H1 (cell line): ENCODE results near the gene SLC24A3. TPM values are rescaled to one million over a fixed set of nuclear protein-coding genes. Genes with fewer than 3 reads are reported as not detected.

ENCODE experiments used
- CTCF ChIA-PET: fragments of 300-600 bp; sonication (Branson Sonifier 250); formaldehyde crosslinking; loops from one replicate; lab custom pipeline; 2021; ENCODE audit not compliant: partially characterized antibody; lab: Charles Lee
- POLR2A ChIA-PET: fragments of 300-600 bp; sonication (Branson Sonifier 250); formaldehyde crosslinking; loops from one replicate; lab custom pipeline; 2021; ENCODE audit warnings: inconsistent platforms; ENCODE audit not compliant: partially characterized antibody; lab: Charles Lee
- DNase-seq, 2 experiments: peaks; one replicate each; pipeline versions ENCODE4 v3.0.0 to v3.0.0-alpha.2; 2010 to 2022; ENCODE audit warnings: low spot score in 2 of 2, low read depth in 1 of 2, mixed read lengths in 1 of 2
- FAIRE-seq: peaks from 2 replicates; lab custom pipeline; 2011; peaks lifted over from hg19 to GRCh38; lab: Jason Lieb, UNC
- H2AFZ ChIP-seq: 2 replicates; pipeline ENCODE4 v1.8.1; 2012; ENCODE audit warnings: low read length, inconsistent platforms
- H2AK5ac ChIP-seq: 2 replicates; pipeline ENCODE4 v1.6.1; 2013; ENCODE audit warnings: low read depth, low read length
- H2BK120ac ChIP-seq: replicated peaks from 2 replicates; pipeline ENCODE3; 2013; ENCODE audit warnings: low read depth, low read length, inconsistent platforms
- H2BK12ac ChIP-seq: 2 replicates; pipeline ENCODE4 v1.6.1; 2013; ENCODE audit warnings: low read depth, low read length
- H2BK15ac ChIP-seq: 2 replicates; pipeline ENCODE4 v1.6.1; 2013; ENCODE audit warnings: low read length
- H2BK20ac ChIP-seq: 2 replicates; pipeline ENCODE4 v1.6.1; 2013; ENCODE audit warnings: low read length
- H2BK5ac ChIP-seq: 2 replicates; pipeline ENCODE4 v1.6.1; 2013; ENCODE audit warnings: low read depth, low read length
- H3K14ac ChIP-seq: 2 replicates; pipeline ENCODE4 v1.6.1; 2013; ENCODE audit warnings: inconsistent platforms; ENCODE audit not compliant: insufficient read length
- H3K18ac ChIP-seq: 2 replicates; pipeline ENCODE4 v1.6.1; 2013; ENCODE audit warnings: low read length; ENCODE audit errors: extremely low read depth
- H3K23ac ChIP-seq: 2 replicates; pipeline ENCODE4 v1.6.1; 2013; ENCODE audit warnings: inconsistent platforms; ENCODE audit not compliant: insufficient read length
- H3K23me2 ChIP-seq: 2 replicates; pipeline ENCODE4 v1.6.1; 2013; ENCODE audit warnings: low read depth, low read length
- H3K27ac ChIP-seq: 2 replicates; pipeline ENCODE4 v1.6.1; 2011; ENCODE audit warnings: low read depth, low read length, inconsistent platforms
- H3K27me3 ChIP-seq, 4 experiments: replicated peaks in 1 of 4; 1 replicate in 1 of 4; 2 replicates in 3 of 4; pipeline versions ENCODE4 v1.6.1 to v1.8.1; 2011 to 2013; ENCODE audit warnings: low read length in 3 of 4, mild to moderate bottlenecking in 3 of 4, inconsistent platforms in 2 of 4, mixed read lengths in 2 of 4, moderate library complexity in 1 of 4; ENCODE audit not compliant: control insufficient read depth in 3 of 4, insufficient read depth in 3 of 4; ENCODE audit errors: extremely low read depth in 1 of 4
- H3K36me3 ChIP-seq, 4 experiments: 2 replicates each; pipeline versions ENCODE4 v1.6.1 to v1.8.1; 2011 to 2013; ENCODE audit warnings: mild to moderate bottlenecking in 4 of 4, low read length in 3 of 4, moderate library complexity in 2 of 4, control low read depth in 1 of 4, inconsistent platforms in 1 of 4; ENCODE audit not compliant: insufficient read depth in 4 of 4, control insufficient read depth in 2 of 4
- H3K4ac ChIP-seq: replicated peaks from 2 replicates; pipeline ENCODE3; 2013; ENCODE audit warnings: low read length, low read depth, mixed read lengths, inconsistent platforms; ENCODE audit not compliant: insufficient read length
- H3K4me1 ChIP-seq, 4 experiments: replicated peaks in 1 of 4; 1 replicate in 1 of 4; 2 replicates in 3 of 4; pipeline versions ENCODE4 v1.6.1 to v1.8.1; 2011 to 2013; ENCODE audit warnings: low read length in 3 of 4, inconsistent platforms in 2 of 4, mixed read lengths in 1 of 4; ENCODE audit not compliant: insufficient read depth in 4 of 4, control insufficient read depth in 3 of 4
- H3K4me2 ChIP-seq, 2 experiments: 2 replicates each; pipeline versions ENCODE4 v1.6.1 to v1.8.1; 2011 to 2013; ENCODE audit warnings: low read depth in 2 of 2, low read length in 2 of 2, control low read depth in 1 of 2, inconsistent platforms in 1 of 2, mild to moderate bottlenecking in 1 of 2; ENCODE audit not compliant: insufficient read depth in 1 of 2
- H3K4me3 ChIP-seq, 4 experiments: fragments of 200-600, 300-600 bp in 1 of 4; sonication (generic), shearing (Covaris generic), sonication (Bioruptor Twin) in 1 of 4; 2 replicates each; pipeline versions ENCODE4 v1.5.1 to v1.8.1; 2011 to 2016; ENCODE audit warnings: low read length in 4 of 4, low read depth in 3 of 4, control low read depth in 2 of 4, inconsistent platforms in 2 of 4, mild to moderate bottlenecking in 2 of 4, mixed read lengths in 1 of 4, moderate library complexity in 1 of 4; ENCODE audit not compliant: insufficient read depth in 2 of 4; ENCODE audit errors: extremely low read depth in 1 of 4
- H3K56ac ChIP-seq: replicated peaks from 2 replicates; pipeline ENCODE3; 2013; ENCODE audit warnings: low read depth, mild to moderate bottlenecking, mixed read lengths, low read length, inconsistent platforms; ENCODE audit not compliant: insufficient read length
- H3K79me1 ChIP-seq: 2 replicates; pipeline ENCODE4 v1.6.1; 2013; ENCODE audit warnings: low read depth, low read length, control low read depth
- H3K79me2 ChIP-seq, 2 experiments: 2 replicates each; pipeline versions ENCODE4 v1.6.1 to v1.8.1; 2012 to 2013; ENCODE audit warnings: low read length in 2 of 2, mild to moderate bottlenecking in 2 of 2, inconsistent platforms in 1 of 2; ENCODE audit not compliant: insufficient read depth in 2 of 2, control insufficient read depth in 1 of 2
- H3K9ac ChIP-seq, 4 experiments: replicated peaks in 1 of 4; 1 replicate in 1 of 4; 2 replicates in 3 of 4; pipeline versions ENCODE4 v1.6.1 to v1.8.1; 2011 to 2013; ENCODE audit warnings: low read depth in 3 of 4, low read length in 3 of 4, control low read depth in 2 of 4, mild to moderate bottlenecking in 2 of 4, moderate library complexity in 2 of 4, inconsistent platforms in 1 of 4; ENCODE audit errors: extremely low read depth in 1 of 4
- H3K9me3 ChIP-seq, 2 experiments: 2 replicates each; pipeline versions ENCODE4 v1.6.1 to v1.8.1; 2012 to 2013; ENCODE audit warnings: mild to moderate bottlenecking in 2 of 2, moderate library complexity in 2 of 2, control low read depth in 1 of 2, inconsistent platforms in 1 of 2, low read depth in 1 of 2, low read length in 1 of 2, mixed read lengths in 1 of 2; ENCODE audit not compliant: insufficient read depth in 2 of 2
- H4K20me1 ChIP-seq, 2 experiments: replicated peaks in 1 of 2; 2 replicates each; pipeline versions ENCODE3 to v1.8.1; 2011 to 2013; ENCODE audit warnings: inconsistent platforms in 2 of 2, low read length in 2 of 2, mild to moderate bottlenecking in 1 of 2; ENCODE audit not compliant: insufficient read depth in 2 of 2, control insufficient read depth in 1 of 2
- H4K5ac ChIP-seq: 2 replicates; pipeline ENCODE4 v1.6.1; 2013; ENCODE audit warnings: low read length, low read depth, mixed read lengths, inconsistent platforms; ENCODE audit not compliant: insufficient read length
- H4K8ac ChIP-seq: 2 replicates; pipeline ENCODE4 v1.8.0; 2013; ENCODE audit warnings: mild to moderate bottlenecking, moderate library complexity, low read length, inconsistent platforms; ENCODE audit not compliant: insufficient read depth; ENCODE audit errors: extremely low read depth
- H4K91ac ChIP-seq: replicated peaks from 2 replicates; pipeline ENCODE3; 2013; ENCODE audit warnings: low read length, mixed read lengths, inconsistent platforms; ENCODE audit not compliant: insufficient read length
- KDM1A ChIP-seq: fragments of 200-600, 300-600 bp; sonication (generic); IDR thresholded peaks from 2 replicates; pipeline ENCODE4 v1.7.1; 2016; ENCODE audit warnings: mild to moderate bottlenecking, low read length, borderline replicate concordance
- RBBP5 ChIP-seq: IDR thresholded peaks from 2 replicates; pipeline ENCODE4 v1.7.1; 2012; ENCODE audit warnings: low read depth, mild to moderate bottlenecking, inconsistent platforms, low read length, moderate library complexity, borderline replicate concordance
- RFX5 ChIP-seq: IDR thresholded peaks from 2 replicates; pipeline ENCODE4 v1.6.1; 2011; ENCODE audit warnings: low read depth, low read length, improper control_type of control experiment, borderline replicate concordance
- SAP30 ChIP-seq: fragments of 300-600 bp; sonication (generic); IDR thresholded peaks from 2 replicates; pipeline ENCODE4 v1.7.1; 2012; ENCODE audit warnings: low read length, moderate library complexity, mild to moderate bottlenecking, inconsistent platforms; ENCODE audit not compliant: insufficient read depth, insufficient replicate concordance
- WGBS, 2 experiments: shearing (Covaris generic) in 1 of 2; methylation state at CpG; one replicate each; pipeline versions ENCODE4 v1.1.6 to v1.1.7; 2013 to 2015; ENCODE audit warnings: low lambda C conversion rate in 2 of 2, mixed read lengths in 2 of 2, inconsistent platforms in 1 of 2, low coverage in 1 of 2, missing lambda C conversion rate in 1 of 2; ENCODE audit not compliant: insufficient replicate concordance in 2 of 2, insufficient coverage in 1 of 2, insufficient read length in 1 of 2; ENCODE audit errors: extremely low coverage in 1 of 2, missing lambda C conversion rate in 1 of 2; 5-methylcytosine and 5-hydroxymethylcytosine counted together
- polyA plus RNA-seq, 7 experiments: library from polyadenylated mRNA; depleted of rRNA in 3 of 7; stranded (reverse) in 5 of 7; unstranded in 2 of 7; fragments of >200 nt in 5 of 7; fragments of 200-250 nt in 2 of 7; gene quantifications; 1 replicate in 5 of 7; 2 replicates in 1 of 7; 4 replicates in 1 of 7; pipeline versions ENCODE4 v1.2.1 to v1.2.3, GENCODE V29; 2011 to 2013; ENCODE audit warnings: missing spikeins in 2 of 7, mixed read lengths in 2 of 7
- total RNA-seq: library from RNA; stranded (reverse); fragmentation: NEBNext Ultra II Directional; extraction: Animal tissue kit (Norgen Biotek cat#: 25700); gene quantifications from 2 replicates; pipeline ENCODE4 v1.2.1, GENCODE V29; 2021

SLC24A3 gene
- total and polyA plus RNA-seq, 2 of the 8 experiments (the other 6 are each of a cell fraction or from before 2014, with no cell fraction given), result 4.5 to 6.3 TPM

DNA sequence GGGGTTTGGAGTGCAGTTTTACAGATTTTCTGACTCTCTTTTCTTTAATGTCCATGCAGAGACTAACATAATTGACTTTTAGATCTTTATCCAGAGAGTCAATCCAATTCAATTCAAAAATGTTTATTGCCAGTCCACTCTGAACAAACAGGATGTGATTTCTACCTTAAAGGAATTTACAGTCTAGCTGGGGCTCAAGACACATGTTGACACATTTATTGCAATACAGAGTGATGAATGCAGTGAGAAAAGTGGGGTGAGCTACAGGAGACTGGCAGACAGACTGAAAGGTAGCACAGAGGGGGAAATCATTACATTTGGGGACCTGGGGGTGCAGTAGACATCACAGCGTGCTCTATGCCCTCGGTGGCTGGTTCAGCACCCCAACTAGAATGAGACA is 193.9 kb downstream of the SLC24A3 start:
- 83% methylated on average over 2 of the region's 2 CpGs; no CpG with 5 or more reads in 1 of the 2 experiments for WGBS, 2 experiments
- CTCF ChIA-PET, result no interaction called here
- FAIRE-seq, result no peak

More for the DNA sequence above, 193.9 kb downstream of the SLC24A3 start:
- no peak overlapping the region for H4K8ac ChIP-seq
- H3K23ac ChIP-seq, result no peak overlapping the region
- H3K18ac ChIP-seq, result no peak overlapping the region
- H3K79me2 ChIP-seq, result no peaks in the 10 kb centered on the region
- no peak overlapping the region for H2AK5ac ChIP-seq
- no peak overlapping the region for H4K5ac ChIP-seq
- no peak overlapping the region for H2BK5ac ChIP-seq
- no peak for TF ChIP-seq KDM1A
- no peak for TF ChIP-seq SAP30
- no peak for TF ChIP-seq RBBP5
- TF ChIP-seq RFX5, result no peak
- no peak overlapping the region for H3K4me3 ChIP-seq
- POLR2A ChIA-PET, result no interaction called here
- no peak overlapping the region for H2AFZ ChIP-seq
- H3K4ac ChIP-seq, result no peak overlapping the region
- H3K9ac ChIP-seq, result no peak overlapping the region
- H3K36me3 ChIP-seq, result no peaks in the 10 kb centered on the region
- H3K4me1 ChIP-seq, result no peaks in the 10 kb centered on the region
- H3K27ac ChIP-seq, result no peak overlapping the region
- DNase-seq, result no peak
- H3K9me3 ChIP-seq, result no peaks in the 10 kb centered on the region
- no peak overlapping the region for H3K4me2 ChIP-seq
- H2BK12ac ChIP-seq, result no peak overlapping the region
- no peak overlapping the region for H3K56ac ChIP-seq
- H2BK120ac ChIP-seq, result no peak overlapping the region
- H2BK15ac ChIP-seq, result no peak overlapping the region
- H2BK20ac ChIP-seq, result no peak overlapping the region
- no peaks in the 10 kb centered on the region for H3K79me1 ChIP-seq
- no peaks in the 10 kb centered on the region for H4K20me1 ChIP-seq
- H4K91ac ChIP-seq, result no peak overlapping the region
- no peak overlapping the region for H3K14ac ChIP-seq
- H3K27me3 ChIP-seq, result no peaks in the 10 kb centered on the region
- H3K23me2 ChIP-seq, result no peaks in the 10 kb centered on the region
